Breast epithelium (tissue), 3 donors: Measurements from ENCODE around the gene CR1.

Source experiments
- CTCF ChIP-seq, 3 donors: fragments of 450-650 bp; IDR thresholded peaks; one replicate each; pipeline ENCODE4 v1.5.1; 2016 to 2017; ENCODE audit warnings: antibody characterized with exemption in 3 of 3, mild to moderate bottlenecking in 3 of 3, moderate library complexity in 3 of 3
- POLR2A ChIP-seq: fragments of 450-650 bp; IDR thresholded peaks from one replicate; pipeline ENCODE4 v1.6.1; 2016; ENCODE audit warnings: antibody characterized with exemption, mild to moderate bottlenecking, moderate library complexity
- POLR2AphosphoS5 ChIP-seq, 3 donors: sonication (generic); formaldehyde crosslinking; IDR thresholded peaks; one replicate each; pipeline ENCODE4 v1.6.1; 2017; ENCODE audit warnings: antibody characterized with exemption in 3 of 3

GRCh38 chr1:207463021-207463420 lies 32.9 kb upstream of the CR1 start:
- TF ChIP-seq CTCF (IDR thresholded peaks at IDR 0.05) (no peak), POLR2A (no peak), POLR2AphosphoS5 (IDR thresholded peaks at IDR 0.05) (no peak)
